Endothelial cell of umbilical vein (primary cell): ENCODE measurements around the gene TTC9B. TPM values are rescaled to one million over a fixed set of nuclear protein-coding genes. Genes with fewer than 3 reads are reported as not detected.

Experiments
- BruUV-seq: library from RNA; stranded (reverse); fragments of 400-500 nt; replicated peaks from 2 replicates; lab custom pipeline; 2021; lab: Mats Ljungman, UMichigan
- CTCF ChIA-PET: fragments of 300-600, 350-600 bp; sonication (Branson Sonifier 250); formaldehyde crosslinking; loops from one replicate; lab custom pipeline; 2021; ENCODE audit warnings: antibody characterized with exemption, inconsistent platforms; lab: Charles Lee
- POLR2A ChIA-PET: fragments of 300-600, 350-600 bp; sonication (Branson Sonifier 250); formaldehyde crosslinking; loops from one replicate; lab custom pipeline; 2021; ENCODE audit warnings: antibody characterized with exemption, inconsistent platforms; lab: Charles Lee
- DNase-seq: peaks from one replicate; pipeline ENCODE4 v3.0.0-alpha.2; 2011; ENCODE audit warnings: low read depth, low spot score
- FAIRE-seq: peaks from 2 replicates; lab custom pipeline; 2011; peaks lifted over from hg19 to GRCh38; lab: Jason Lieb, UNC
- H2AFZ ChIP-seq: 2 replicates; pipeline ENCODE4 v1.6.0; 2012; ENCODE audit warnings: low read depth, low read length, control low read depth, inconsistent platforms
- H3K27ac ChIP-seq: 2 replicates; pipeline ENCODE4 v1.5.1; 2011; ENCODE audit warnings: low read depth, mild to moderate bottlenecking, control low read depth, low read length, moderate library complexity; ENCODE audit not compliant: insufficient read depth
- H3K27me3 ChIP-seq, 2 experiments: 2 replicates each; pipeline versions ENCODE4 v1.6.0 to v1.6.1; 2011; ENCODE audit warnings: low read length in 2 of 2, mixed read lengths in 1 of 2; ENCODE audit not compliant: control insufficient read depth in 2 of 2, insufficient read depth in 2 of 2
- H3K36me3 ChIP-seq, 2 experiments: 2 replicates in 1 of 2; 3 replicates in 1 of 2; pipeline ENCODE4 v1.5.1; 2011; ENCODE audit warnings: low read length in 2 of 2, mild to moderate bottlenecking in 1 of 2, moderate library complexity in 1 of 2; ENCODE audit not compliant: control insufficient read depth in 2 of 2, insufficient read depth in 2 of 2; ENCODE audit errors: extremely low read depth in 1 of 2
- H3K4me1 ChIP-seq: 3 replicates; pipeline ENCODE4 v1.5.1; 2011; ENCODE audit warnings: mild to moderate bottlenecking, low read length; ENCODE audit not compliant: control insufficient read depth, insufficient read depth; ENCODE audit errors: extremely low read depth
- H3K4me2 ChIP-seq: 2 replicates; pipeline ENCODE4 v1.6.1; 2011; ENCODE audit warnings: low read length, control low read depth, mixed read lengths; ENCODE audit not compliant: insufficient read depth
- H3K4me3 ChIP-seq, 3 experiments: fragments of 200-600 bp in 1 of 3; sonication (generic), shearing (Covaris generic) in 1 of 3; replicated peaks in 1 of 3; 2 replicates each; pipeline ENCODE4 v1.5.1; 2011 to 2016; ENCODE audit warnings: control low read depth in 3 of 3, low read length in 3 of 3, mild to moderate bottlenecking in 2 of 3, inconsistent platforms in 1 of 3, low read depth in 1 of 3, moderate library complexity in 1 of 3; ENCODE audit not compliant: insufficient read depth in 1 of 3
- H3K79me2 ChIP-seq: 2 replicates; pipeline ENCODE4 v1.6.0; 2012; ENCODE audit warnings: low read length, inconsistent platforms; ENCODE audit not compliant: control insufficient read depth, insufficient read depth
- H3K9ac ChIP-seq: replicated peaks from 2 replicates; pipeline ENCODE3; 2011; ENCODE audit warnings: low read length, control low read depth; ENCODE audit not compliant: insufficient read depth; ENCODE audit errors: extremely low read depth
- H3K9me1 ChIP-seq: replicated peaks from 3 replicates; pipeline ENCODE4 v1.6.0; 2011; ENCODE audit warnings: mild to moderate bottlenecking, low read length; ENCODE audit not compliant: control insufficient read depth, insufficient read depth; ENCODE audit errors: extremely low read depth
- H3K9me3 ChIP-seq: replicated peaks from 2 replicates; pipeline ENCODE4 v1.5.1; 2012; ENCODE audit warnings: low read length, inconsistent platforms; ENCODE audit not compliant: control insufficient read depth, insufficient read depth
- H4K20me1 ChIP-seq: replicated peaks from 2 replicates; pipeline ENCODE3; 2011; ENCODE audit warnings: mild to moderate bottlenecking, low read length; ENCODE audit not compliant: control insufficient read depth, insufficient read depth; ENCODE audit errors: extremely low read depth
- EZH2 ChIP-seq: IDR thresholded peaks from 2 replicates; pipeline ENCODE4 v1.6.1; 2012; ENCODE audit warnings: borderline replicate concordance, low read depth, mild to moderate bottlenecking, moderate library complexity, low read length, inconsistent platforms; ENCODE audit not compliant: severe bottlenecking
- FOS ChIP-seq: IDR thresholded peaks from 2 replicates; pipeline ENCODE4 v1.6.1; 2011; ENCODE audit warnings: mild to moderate bottlenecking, low read length, moderate library complexity, borderline replicate concordance; ENCODE audit not compliant: insufficient read depth
- GATA2 ChIP-seq: IDR thresholded peaks from 2 replicates; pipeline ENCODE4 v1.7.0; 2011; ENCODE audit warnings: low read depth, mild to moderate bottlenecking, moderate library complexity, mixed read lengths, low read length; ENCODE audit not compliant: insufficient read length, insufficient read depth
- JUN ChIP-seq: IDR thresholded peaks from 2 replicates; pipeline ENCODE4 v1.6.1; 2011; ENCODE audit warnings: borderline replicate concordance, low read depth; ENCODE audit not compliant: insufficient read length, insufficient read depth
- MAX ChIP-seq: IDR thresholded peaks from 2 replicates; pipeline ENCODE4 v1.6.1; 2011; ENCODE audit not compliant: insufficient read depth, insufficient read length
- MYC ChIP-seq: IDR thresholded peaks from one replicate; pipeline ENCODE4 v1.6.1; 2011; ENCODE audit warnings: mild to moderate bottlenecking, low read depth, low read length
- POLR2A ChIP-seq: IDR thresholded peaks from 2 replicates; pipeline ENCODE4 v1.6.1; 2012; ENCODE audit warnings: low read depth, mild to moderate bottlenecking, control low read depth, low read length
- POLR2AphosphoS5 ChIP-seq: IDR thresholded peaks from 2 replicates; pipeline ENCODE4 v1.6.1; 2012; ENCODE audit warnings: low read depth, mild to moderate bottlenecking, control low read depth, low read length, moderate library complexity; ENCODE audit not compliant: insufficient read depth
- dilution Hi-C: fragments of 300-500 bp; cut with MboI; formaldehyde crosslinking; loops from one replicate; pipeline ENCODE4 v1.15.0; 2019; ENCODE audit warnings: low sequenced_read_pairs; ENCODE audit not compliant: extremely low pct_ligation_motif_present
- intact Hi-C: fragments of 100-400 bp; cut with micrococcal nuclease; formaldehyde crosslinking; loops from one replicate; pipeline ENCODE4 v1.10.0; 2022
- polyA plus RNA-seq, 4 experiments: library from polyadenylated mRNA; depleted of rRNA in 3 of 4; stranded (reverse) in 3 of 4; unstranded in 1 of 4; fragments of >200 nt; gene quantifications; 2 replicates each; pipeline versions ENCODE4 v1.2.1 to v1.2.3, GENCODE V29; 2011 to 2012; ENCODE audit warnings: missing spikeins in 1 of 4
- total RNA-seq: library from RNA; stranded (reverse); gene quantifications from 2 replicates; pipeline ENCODE4 v1.2.3, GENCODE V29; 2021
- TF ChIP-seq, protein P1 (sequence below), 2 donors: IDR thresholded peaks; 1 replicate in 1 of 2; 2 replicates in 1 of 2; pipeline ENCODE4 v1.5.1; 2011; ENCODE audit warnings: low read length in 2 of 2, mild to moderate bottlenecking in 2 of 2, moderate library complexity in 2 of 2, control low read depth in 1 of 2, inconsistent platforms in 1 of 2, low read depth in 1 of 2; ENCODE audit not compliant: insufficient read depth in 1 of 2; ENCODE audit errors: extremely low read depth in 1 of 2

The TTC9B gene
- total and polyA plus RNA-seq, 2 donors (not counting 3 experiments of a cell fraction or from before 2014, with no cell fraction given), result not detected

DNA sequence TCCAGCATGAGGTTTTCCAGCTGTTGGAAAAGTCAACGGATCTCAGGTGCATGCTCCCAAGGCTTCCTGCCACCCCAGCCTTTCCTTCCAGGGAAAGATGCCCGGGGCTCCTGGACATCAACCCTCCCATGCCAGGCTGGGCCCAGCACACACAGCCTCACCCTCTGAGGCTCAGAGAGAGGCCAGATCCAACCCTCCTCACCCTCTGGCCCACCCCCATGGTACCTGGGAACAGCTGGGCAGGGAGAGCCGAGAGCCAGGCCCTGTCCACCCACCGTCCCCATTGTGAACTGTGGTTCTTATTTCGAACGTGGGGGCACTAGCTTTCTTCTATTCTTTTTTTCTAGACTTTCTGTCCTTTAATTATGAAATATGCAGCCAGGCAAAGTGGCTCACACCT is 18.2 kb upstream of the TTC9B start:
- no TSS peak for BruUV-seq
- no peak overlapping the region for H3K27ac ChIP-seq
- ChIA-PET CTCF (no interaction called here), POLR2A (no interaction called here)
- H4K20me1 ChIP-seq, result no peaks in the 10 kb centered on the region
- no peak for TF ChIP-seq MAX
- TF ChIP-seq GATA2, result no peak
- no peak for TF ChIP-seq FOS
- TF ChIP-seq MYC, result no peak
- TF ChIP-seq POLR2AphosphoS5, result no peak
- TF ChIP-seq, protein P1, sequence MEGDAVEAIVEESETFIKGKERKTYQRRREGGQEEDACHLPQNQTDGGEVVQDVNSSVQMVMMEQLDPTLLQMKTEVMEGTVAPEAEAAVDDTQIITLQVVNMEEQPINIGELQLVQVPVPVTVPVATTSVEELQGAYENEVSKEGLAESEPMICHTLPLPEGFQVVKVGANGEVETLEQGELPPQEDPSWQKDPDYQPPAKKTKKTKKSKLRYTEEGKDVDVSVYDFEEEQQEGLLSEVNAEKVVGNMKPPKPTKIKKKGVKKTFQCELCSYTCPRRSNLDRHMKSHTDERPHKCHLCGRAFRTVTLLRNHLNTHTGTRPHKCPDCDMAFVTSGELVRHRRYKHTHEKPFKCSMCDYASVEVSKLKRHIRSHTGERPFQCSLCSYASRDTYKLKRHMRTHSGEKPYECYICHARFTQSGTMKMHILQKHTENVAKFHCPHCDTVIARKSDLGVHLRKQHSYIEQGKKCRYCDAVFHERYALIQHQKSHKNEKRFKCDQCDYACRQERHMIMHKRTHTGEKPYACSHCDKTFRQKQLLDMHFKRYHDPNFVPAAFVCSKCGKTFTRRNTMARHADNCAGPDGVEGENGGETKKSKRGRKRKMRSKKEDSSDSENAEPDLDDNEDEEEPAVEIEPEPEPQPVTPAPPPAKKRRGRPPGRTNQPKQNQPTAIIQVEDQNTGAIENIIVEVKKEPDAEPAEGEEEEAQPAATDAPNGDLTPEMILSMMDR (IDR thresholded peaks at IDR 0.05; ENCODE audit: extremely low read depth in 1 of 2, insufficient read depth in 1 of 2, low read depth in 1 of 2, low read length in 2 of 2), result no peak
- TF ChIP-seq EZH2, result no peak
- TF ChIP-seq POLR2A, result no peak
- TF ChIP-seq JUN, result no peak
- no peak overlapping the region for H3K4me2 ChIP-seq
- H3K27me3 ChIP-seq, result no peaks in the 10 kb centered on the region
- no peak for FAIRE-seq
- H2AFZ ChIP-seq, result no peak overlapping the region
- H3K4me1 ChIP-seq, result peaks cover 15% of the 10 kb centered on the region
- dilution Hi-C loops, result no loop called here
- H3K9me1 ChIP-seq, result no peaks in the 10 kb centered on the region
- no peak overlapping the region for H3K4me3 ChIP-seq
- no peaks in the 10 kb centered on the region for H3K9me3 ChIP-seq
- H3K79me2 ChIP-seq, result no peaks in the 10 kb centered on the region
- peaks cover 4 to 39% of the 10 kb centered on the region in 2 experiments for H3K36me3 ChIP-seq
- intact Hi-C loops, result no loop called here
- no peak overlapping the region for H3K9ac ChIP-seq
- DNase-seq, result no peak
